DND-41 (cell line): Measurements from ENCODE around the gene ACBD6.

Source experiments
- ATAC-seq: fragments of 200-7000 bp; cut with Tn5 transposase; 3 replicates; pipeline ENCODE4 v1.9.1; 2021; ENCODE audit warnings: low read depth; ENCODE audit not compliant: insufficient read depth
- DNase-seq: peaks from one replicate; pipeline ENCODE4 v3.0.0-alpha.2; 2020
- H2AFZ ChIP-seq: 2 replicates; pipeline ENCODE4 v1.6.0; 2012; ENCODE audit warnings: low read depth, low read length
- H3K27ac ChIP-seq: 2 replicates; pipeline ENCODE4 v1.5.1; 2012; ENCODE audit warnings: low read length, inconsistent platforms
- H3K27me3 ChIP-seq: fragments of 200-600 bp; sonication (generic); 2 replicates; pipeline ENCODE4 v1.6.0; 2012; ENCODE audit warnings: low read length, mild to moderate bottlenecking, inconsistent platforms; ENCODE audit not compliant: insufficient read depth, poor library complexity
- H3K36me3 ChIP-seq: 2 replicates; pipeline ENCODE4 v1.5.1; 2012; ENCODE audit warnings: low read length, inconsistent platforms; ENCODE audit not compliant: insufficient read depth
- H3K4me1 ChIP-seq: 2 replicates; pipeline ENCODE4 v1.5.1; 2012; ENCODE audit warnings: mild to moderate bottlenecking, low read length; ENCODE audit not compliant: insufficient read depth
- H3K4me2 ChIP-seq: 2 replicates; pipeline ENCODE4 v1.6.0; 2012; ENCODE audit warnings: mild to moderate bottlenecking, moderate library complexity, low read length, inconsistent platforms; ENCODE audit not compliant: insufficient read depth
- H3K4me3 ChIP-seq, 2 experiments: fragments of 200-600 bp in 1 of 2; shearing (Covaris generic) in 1 of 2; 2 replicates each; pipeline ENCODE4 v1.5.1; 2012 to 2016; ENCODE audit warnings: inconsistent platforms in 2 of 2, low read length in 2 of 2, mild to moderate bottlenecking in 2 of 2, low read depth in 1 of 2, moderate library complexity in 1 of 2
- H3K79me2 ChIP-seq: 2 replicates; pipeline ENCODE4 v1.6.0; 2012; ENCODE audit warnings: low read length, inconsistent platforms; ENCODE audit not compliant: insufficient read depth
- H3K9ac ChIP-seq: 2 replicates; pipeline ENCODE4 v1.6.0; 2012; ENCODE audit warnings: low read depth, mild to moderate bottlenecking, inconsistent platforms, low read length, moderate library complexity
- H3K9me3 ChIP-seq: 2 replicates; pipeline ENCODE4 v1.5.1; 2012; ENCODE audit warnings: low read length, moderate library complexity, mild to moderate bottlenecking, inconsistent platforms; ENCODE audit not compliant: insufficient read depth, severe bottlenecking
- H4K20me1 ChIP-seq: 2 replicates; pipeline ENCODE4 v1.6.0; 2012; ENCODE audit warnings: low read length; ENCODE audit not compliant: insufficient read depth
- EZH2 ChIP-seq: IDR thresholded peaks from 3 replicates; pipeline ENCODE4 v1.6.1; 2012; ENCODE audit warnings: borderline replicate concordance, low read depth, mild to moderate bottlenecking, moderate library complexity, low read length, inconsistent platforms; ENCODE audit not compliant: severe bottlenecking
- TF ChIP-seq, protein P1 (sequence below): IDR thresholded peaks from 2 replicates; pipeline ENCODE4 v1.5.1; 2012; ENCODE audit warnings: borderline replicate concordance, low read length, moderate library complexity, mild to moderate bottlenecking; ENCODE audit not compliant: poor library complexity, severe bottlenecking; ENCODE audit errors: extremely low read depth

ACBD6 gene

DNA sequence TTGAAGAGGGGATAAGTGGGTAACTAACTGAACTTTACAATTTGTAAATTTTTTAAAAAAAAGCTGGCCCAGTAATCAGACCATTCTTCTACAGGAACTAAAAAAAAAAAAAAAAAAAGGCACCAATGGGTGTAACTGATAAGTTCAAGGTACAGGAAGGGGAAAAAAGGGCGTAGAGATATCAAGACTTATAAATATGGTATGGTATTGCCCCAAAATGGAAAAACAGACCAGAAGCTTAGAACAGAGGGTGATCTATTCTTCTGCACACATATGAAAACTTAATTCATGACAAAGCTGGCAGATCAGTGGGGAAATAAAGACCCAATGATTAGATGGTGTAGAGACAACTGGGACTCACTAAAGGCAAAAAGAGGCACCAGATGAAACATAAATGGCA lies 213.4 kb downstream of the ACBD6 start:
- no peaks in the 10 kb centered on the region for H3K9me3 ChIP-seq
- H4K20me1 ChIP-seq: no peaks in the 10 kb centered on the region
- TF ChIP-seq, protein P1, sequence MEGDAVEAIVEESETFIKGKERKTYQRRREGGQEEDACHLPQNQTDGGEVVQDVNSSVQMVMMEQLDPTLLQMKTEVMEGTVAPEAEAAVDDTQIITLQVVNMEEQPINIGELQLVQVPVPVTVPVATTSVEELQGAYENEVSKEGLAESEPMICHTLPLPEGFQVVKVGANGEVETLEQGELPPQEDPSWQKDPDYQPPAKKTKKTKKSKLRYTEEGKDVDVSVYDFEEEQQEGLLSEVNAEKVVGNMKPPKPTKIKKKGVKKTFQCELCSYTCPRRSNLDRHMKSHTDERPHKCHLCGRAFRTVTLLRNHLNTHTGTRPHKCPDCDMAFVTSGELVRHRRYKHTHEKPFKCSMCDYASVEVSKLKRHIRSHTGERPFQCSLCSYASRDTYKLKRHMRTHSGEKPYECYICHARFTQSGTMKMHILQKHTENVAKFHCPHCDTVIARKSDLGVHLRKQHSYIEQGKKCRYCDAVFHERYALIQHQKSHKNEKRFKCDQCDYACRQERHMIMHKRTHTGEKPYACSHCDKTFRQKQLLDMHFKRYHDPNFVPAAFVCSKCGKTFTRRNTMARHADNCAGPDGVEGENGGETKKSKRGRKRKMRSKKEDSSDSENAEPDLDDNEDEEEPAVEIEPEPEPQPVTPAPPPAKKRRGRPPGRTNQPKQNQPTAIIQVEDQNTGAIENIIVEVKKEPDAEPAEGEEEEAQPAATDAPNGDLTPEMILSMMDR: no peak
- TF ChIP-seq EZH2: no peak
- ATAC-seq: no peak
- no peak overlapping the region for H3K4me3 ChIP-seq
- DNase-seq: no peak
- H2AFZ ChIP-seq: no peak overlapping the region
- H3K36me3 ChIP-seq: peaks cover 29% of the 10 kb centered on the region; the same call in 1 of the 2 replicates
- H3K27ac ChIP-seq: no peak overlapping the region
- H3K9ac ChIP-seq: no peak overlapping the region
- no peaks in the 10 kb centered on the region for H3K27me3 ChIP-seq
- H3K4me2 ChIP-seq: no peak overlapping the region
- H3K4me1 ChIP-seq: no peaks in the 10 kb centered on the region
- no peaks in the 10 kb centered on the region for H3K79me2 ChIP-seq

DNA sequence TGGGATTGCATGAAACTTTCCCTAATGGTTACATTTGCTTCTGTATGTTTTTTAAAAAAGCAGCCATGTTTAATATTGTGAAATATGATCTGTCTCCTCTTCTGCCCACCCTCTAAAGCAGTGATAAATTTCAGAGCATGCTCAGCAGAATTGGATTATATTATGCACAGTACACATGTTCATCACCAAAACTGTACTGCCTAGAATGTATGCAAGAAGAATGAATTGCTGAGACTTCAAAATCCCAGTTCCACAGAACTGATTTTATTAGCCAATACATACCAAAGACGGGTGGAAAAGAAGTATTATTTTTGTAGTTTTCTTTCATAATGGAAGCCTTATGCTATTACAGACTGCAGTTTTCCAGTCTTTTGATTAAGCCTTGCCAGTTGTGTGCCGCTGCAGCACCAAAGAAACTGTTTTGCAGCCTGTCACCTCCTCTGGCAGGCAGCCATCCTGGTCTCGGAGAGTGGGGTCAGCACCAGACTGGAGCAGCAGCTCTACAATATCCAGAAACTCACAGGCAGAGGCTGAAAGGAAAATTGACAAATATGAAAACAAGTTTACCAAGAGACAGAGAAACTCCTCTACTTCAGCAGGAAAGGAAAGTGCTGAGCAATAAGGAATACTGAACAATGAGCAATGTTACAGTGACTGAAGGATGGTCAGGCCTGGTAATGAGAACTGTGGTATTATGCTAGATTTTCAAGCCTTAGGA lies 214.2 kb downstream of the ACBD6 start:
- Histone ChIP-seq H3K27ac (no peak overlapping the region), H3K36me3 (peaks cover 33% of the 10 kb centered on the region; the same call in 1 of the 2 replicates), H3K4me2 (no peak overlapping the region)

DNA sequence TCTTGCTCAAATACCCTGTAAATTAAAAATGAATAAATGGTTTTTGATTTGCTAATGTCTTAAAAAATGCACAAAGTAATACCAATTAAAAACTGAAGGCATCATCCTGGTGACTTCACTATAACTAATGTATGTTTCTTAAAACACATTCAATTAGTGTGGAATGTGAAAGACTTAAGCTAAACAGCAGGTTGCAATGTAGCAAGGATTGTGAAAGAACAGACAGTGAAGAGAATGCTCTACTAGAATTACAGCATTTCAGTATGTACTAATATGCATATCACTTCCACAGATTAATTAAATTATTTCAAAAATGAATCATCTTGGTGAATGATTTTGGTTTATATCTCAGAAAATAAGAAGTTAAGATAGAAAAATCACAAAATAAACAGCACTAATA lies 216.0 kb downstream of the ACBD6 start:
- no peak overlapping the region for H3K4me2 ChIP-seq
- ATAC-seq (no peak), DNase-seq (no peak)
- no peak overlapping the region for H2AFZ ChIP-seq
- no peaks in the 10 kb centered on the region for H3K27me3 ChIP-seq
- H3K9ac ChIP-seq: no peak overlapping the region
- peaks cover 36% of the 10 kb centered on the region; the same call in 1 of the 2 replicates for H3K36me3 ChIP-seq
- no peaks in the 10 kb centered on the region for H3K79me2 ChIP-seq
- no peaks in the 10 kb centered on the region for H3K4me1 ChIP-seq
- no peaks in the 10 kb centered on the region for H4K20me1 ChIP-seq
- H3K4me3 ChIP-seq: no peak overlapping the region
- TF ChIP-seq, protein P1: no peak
- TF ChIP-seq EZH2: no peak
- no peaks in the 10 kb centered on the region for H3K9me3 ChIP-seq
- H3K27ac ChIP-seq: no peak overlapping the region

More for the DNA sequence above, 214.2 kb downstream of the ACBD6 start:
- H3K4me3 ChIP-seq: no peak overlapping the region
- no peak for TF ChIP-seq EZH2
- TF ChIP-seq, protein P1: no peak
- no peaks in the 10 kb centered on the region for H3K79me2 ChIP-seq
- no peaks in the 10 kb centered on the region for H4K20me1 ChIP-seq
- H3K9ac ChIP-seq: no peak overlapping the region
- no peak overlapping the region for H2AFZ ChIP-seq
- no peaks in the 10 kb centered on the region for H3K9me3 ChIP-seq
- H3K27me3 ChIP-seq: no peaks in the 10 kb centered on the region
- ATAC-seq (no peak), DNase-seq (no peak)
- H3K4me1 ChIP-seq: no peaks in the 10 kb centered on the region

DNA sequence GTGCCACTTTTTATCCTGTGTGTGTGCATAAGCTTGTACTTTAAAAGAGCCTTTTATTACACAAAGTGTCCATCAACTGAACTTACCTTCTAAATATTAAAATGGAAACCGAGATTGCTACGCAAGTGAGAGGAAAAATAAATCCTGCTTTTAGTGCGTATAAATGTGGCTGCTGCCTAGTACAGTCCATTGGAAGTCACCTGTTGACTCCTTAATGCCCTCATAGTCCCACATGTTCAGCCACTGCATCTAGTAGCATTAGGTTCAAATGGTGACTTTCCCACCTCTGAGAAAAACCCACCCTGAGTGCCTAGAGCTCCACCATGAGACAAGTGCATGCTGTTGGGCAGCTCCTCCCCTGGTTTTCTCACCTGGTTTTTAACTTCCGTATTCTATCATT lies 219.3 kb downstream of the ACBD6 start:
- Histone ChIP-seq H3K9me3 (no peaks in the 10 kb centered on the region), H4K20me1 (no peaks in the 10 kb centered on the region), H3K4me1 (no peaks in the 10 kb centered on the region), H3K4me2 (no peak overlapping the region), H3K79me2 (no peaks in the 10 kb centered on the region), H3K27ac (no peak overlapping the region), H3K4me3 (no peak overlapping the region), H3K27me3 (no peaks in the 10 kb centered on the region), H3K9ac (no peak overlapping the region), H2AFZ (no peak overlapping the region), H3K36me3 (peaks cover 48% of the 10 kb centered on the region)
- TF ChIP-seq, protein P1: no peak
- no peak for TF ChIP-seq EZH2
- DNase-seq (no peak), ATAC-seq (no peak)
